Suprapubic skin (tissue), 4 donors: ENCODE data around the gene COL28A1. TPM values are rescaled to one million over a fixed set of nuclear protein-coding genes. Genes with fewer than 3 reads are reported as not detected.
"Not testable (repeated sequence)": the region's sequence is repeated elsewhere in the genome, so short reads cannot be mapped to it uniquely, and the experiment has no call there.

Experiments used
- DNase-seq, 2 donors: peaks; one replicate each; pipeline ENCODE4 v3.0.0-alpha.2; 2019; ENCODE audit warnings: low spot score in 2 of 2
- H3K27ac ChIP-seq: fragments of 200-600 bp; sonication (generic); one replicate; pipeline ENCODE4 v1.5.1; 2019
- H3K27me3 ChIP-seq: fragments of 200-600 bp; sonication (generic); one replicate; pipeline ENCODE4 v1.5.1; 2019
- H3K36me3 ChIP-seq: fragments of 200-600 bp; sonication (generic); one replicate; pipeline ENCODE4 v1.5.1; 2019
- H3K4me1 ChIP-seq: fragments of 200-600 bp; sonication (generic); one replicate; pipeline ENCODE4 v1.5.1; 2019
- H3K4me3 ChIP-seq: fragments of 200-600 bp; sonication (generic); one replicate; pipeline ENCODE4 v1.5.1; 2019; ENCODE audit warnings: mild to moderate bottlenecking
- H3K9me3 ChIP-seq: fragments of 200-600 bp; sonication (generic); one replicate; pipeline ENCODE4 v1.5.1; 2019
- CTCF ChIP-seq, 2 donors: fragments of 200-600 bp in 1 of 2; fragments of 450-650 bp in 1 of 2; sonication (generic) in 1 of 2; IDR thresholded peaks; one replicate each; pipeline ENCODE4 v1.5.1; 2016 to 2019; ENCODE audit warnings: antibody characterized with exemption in 2 of 2, mild to moderate bottlenecking in 1 of 2, moderate library complexity in 1 of 2
- EP300 ChIP-seq: sonication (generic); formaldehyde crosslinking; IDR thresholded peaks from one replicate; pipeline ENCODE4 v1.6.1; 2017; ENCODE audit warnings: antibody characterized with exemption
- POLR2A ChIP-seq, 2 donors: fragments of 450-650 bp; IDR thresholded peaks; one replicate each; pipeline ENCODE4 v1.6.1; 2017; ENCODE audit warnings: antibody characterized with exemption in 2 of 2, mild to moderate bottlenecking in 2 of 2, moderate library complexity in 2 of 2
- POLR2AphosphoS5 ChIP-seq, 3 donors: sonication (generic); formaldehyde crosslinking; IDR thresholded peaks; one replicate each; pipeline ENCODE4 v1.6.1; 2017; ENCODE audit warnings: antibody characterized with exemption in 3 of 3
- WGBS: methylation state at CpG from one replicate; pipeline ENCODE4 v1.1.5; 2018; 5-methylcytosine and 5-hydroxymethylcytosine counted together
- total RNA-seq, 4 donors: library from RNA; depleted of rRNA; stranded (reverse); fragments of >200 nt; gene quantifications; one replicate each; pipeline ENCODE4 v1.1.0, GENCODE V29; 2016

COL28A1 gene
- total RNA-seq, 4 donors from 2014 or later = 0.85 to 2.9 (median 2.0) TPM

DNA sequence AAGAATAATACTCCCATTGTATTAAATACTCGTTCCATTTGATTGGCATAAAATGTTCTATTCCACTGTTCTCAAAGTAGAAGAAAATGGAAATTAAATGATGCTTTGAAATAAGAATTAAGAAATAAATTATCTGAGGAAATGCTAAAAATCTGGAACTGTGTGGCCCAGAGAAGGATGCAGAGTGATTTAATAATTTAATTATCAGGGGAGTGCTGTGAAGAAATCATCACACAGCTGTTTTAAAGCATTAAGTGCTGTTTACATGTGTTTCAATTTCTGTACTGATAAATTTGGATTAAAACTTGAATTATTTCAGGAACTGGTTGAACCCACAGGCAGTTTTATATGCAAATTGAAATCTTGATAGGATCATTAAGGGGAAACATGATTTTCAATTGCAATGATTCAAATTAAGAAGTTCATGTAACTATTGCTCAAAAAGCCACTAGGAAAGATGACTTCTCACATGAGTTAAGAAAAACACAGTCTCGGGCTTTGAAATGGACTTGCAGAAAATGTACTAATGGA lies 56.3 kb downstream of the COL28A1 start:
- H3K27me3 ChIP-seq = no peaks in the 10 kb centered on the region
- H3K4me1 ChIP-seq = no peaks in the 10 kb centered on the region
- no peak for TF ChIP-seq POLR2AphosphoS5 (IDR thresholded peaks at IDR 0.05)
- TF ChIP-seq EP300 = no peak
- TF ChIP-seq CTCF (IDR thresholded peaks at IDR 0.05) = no peak
- no peak for TF ChIP-seq POLR2A (IDR thresholded peaks at IDR 0.05)
- WGBS = 73% methylated on average over 2 of the region's 2 CpGs
- peaks cover 5% of the 10 kb centered on the region for H3K9me3 ChIP-seq
- H3K27ac ChIP-seq = no peak overlapping the region
- no peak overlapping the region for H3K4me3 ChIP-seq
- no peak for DNase-seq
- no peaks in the 10 kb centered on the region for H3K36me3 ChIP-seq

GRCh38 chr7:7478569-7478968 lies 57.1 kb downstream of the COL28A1 start:
- Histone ChIP-seq H3K4me1 (no peaks in the 10 kb centered on the region), H3K27me3 (no peaks in the 10 kb centered on the region), H3K9me3 (no peaks in the 10 kb centered on the region), H3K4me3 (no peak overlapping the region), H3K27ac (no peak overlapping the region), H3K36me3 (no peaks in the 10 kb centered on the region)
- TF ChIP-seq CTCF (IDR thresholded peaks at IDR 0.05) (no peak), POLR2AphosphoS5 (IDR thresholded peaks at IDR 0.05) (no peak), POLR2A (IDR thresholded peaks at IDR 0.05) (no peak), EP300 (no peak)
- 94% methylated on average over 15 of the region's 23 CpGs for WGBS
- DNase-seq = no peak

DNA sequence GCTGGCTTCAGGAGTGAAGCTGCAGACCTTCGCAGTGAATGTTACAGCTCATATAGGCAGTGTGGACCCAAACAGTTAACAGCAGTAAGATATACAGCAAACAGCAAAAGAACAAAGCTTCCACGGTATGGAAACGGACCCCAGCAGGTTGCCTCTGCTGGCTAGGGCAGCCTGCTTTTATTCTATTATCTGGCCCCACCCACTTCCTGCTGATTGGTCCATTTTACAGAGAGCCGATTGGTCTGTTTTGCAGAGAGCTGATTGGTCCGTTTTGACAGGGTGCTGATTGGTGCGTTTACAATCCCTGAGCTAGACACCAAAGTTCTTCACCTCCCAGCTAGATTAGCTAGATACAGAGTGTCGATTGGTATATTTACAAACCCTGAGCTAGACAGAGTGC lies 58.0 kb downstream of the COL28A1 start:
- not testable (repeated sequence) for H3K4me3 ChIP-seq, H3K9me3 ChIP-seq, H3K27me3 ChIP-seq, DNase-seq, H3K27ac ChIP-seq, H3K36me3 ChIP-seq, H3K4me1 ChIP-seq
- 92% methylated on average over 7 of the region's 7 CpGs for WGBS

DNA sequence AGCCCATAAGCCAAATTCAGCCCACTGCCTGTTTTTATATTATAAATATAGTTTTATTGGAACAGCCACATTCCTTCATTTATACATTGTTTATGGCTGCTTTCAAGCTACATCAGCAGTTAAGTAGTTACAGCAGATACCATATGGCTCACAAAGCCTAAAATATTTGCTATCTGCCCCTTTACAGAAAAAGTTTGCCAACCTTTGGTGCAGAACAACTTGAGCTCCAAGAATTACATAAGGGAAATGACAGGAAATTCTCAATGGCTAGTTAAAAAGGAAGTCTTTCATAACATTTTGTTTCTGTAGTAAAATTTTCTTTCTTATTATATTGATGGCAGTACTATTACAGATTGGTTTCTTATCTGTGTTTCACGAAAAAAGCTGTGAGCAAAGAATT lies 59.3 kb downstream of the COL28A1 start:
- Histone ChIP-seq H3K9me3 (peaks cover 8% of the 10 kb centered on the region), H3K27me3 (no peaks in the 10 kb centered on the region), H3K4me1 (no peaks in the 10 kb centered on the region), H3K36me3 (no peaks in the 10 kb centered on the region), H3K4me3 (no peak overlapping the region), H3K27ac (no peak overlapping the region)
- TF ChIP-seq POLR2AphosphoS5 (IDR thresholded peaks at IDR 0.05) (no peak), EP300 (no peak), POLR2A (IDR thresholded peaks at IDR 0.05) (no peak), CTCF (IDR thresholded peaks at IDR 0.05) (no peak)
- DNase-seq = no peak
- WGBS = 69% methylated on average over 1 of the region's 1 CpG

- Histone ChIP-seq H3K36me3 (no peaks in the 10 kb centered on the region), H3K27ac (no peak overlapping the region), H3K4me1 (no peaks in the 10 kb centered on the region), H3K27me3 (no peaks in the 10 kb centered on the region), H3K4me3 (no peak overlapping the region), H3K9me3 (peaks cover 8% of the 10 kb centered on the region)
- no peak for TF ChIP-seq CTCF (IDR thresholded peaks at IDR 0.05)
- no peak for TF ChIP-seq POLR2AphosphoS5 (IDR thresholded peaks at IDR 0.05)
- 92% methylated on average over 2 of the region's 2 CpGs for WGBS
- no peak for DNase-seq
Measured at GRCh38 chr7:7475601-7476000, 60.1 kb downstream of the COL28A1 start.

GRCh38 chr7:7474436-7474835 lies 61.2 kb downstream of the COL28A1 start:
- Histone ChIP-seq H3K36me3 (no peaks in the 10 kb centered on the region), H3K9me3 (peaks cover 8% of the 10 kb centered on the region), H3K27ac (no peak overlapping the region), H3K27me3 (no peaks in the 10 kb centered on the region), H3K4me3 (no peak overlapping the region), H3K4me1 (no peaks in the 10 kb centered on the region)
- no peak for DNase-seq
- TF ChIP-seq CTCF (IDR thresholded peaks at IDR 0.05) (no peak), EP300 (no peak), POLR2A (IDR thresholded peaks at IDR 0.05) (no peak)

- not testable (repeated sequence) for DNase-seq, H3K27ac ChIP-seq, H3K4me3 ChIP-seq, H3K9me3 ChIP-seq, H3K4me1 ChIP-seq, H3K27me3 ChIP-seq, H3K36me3 ChIP-seq
- 96% methylated on average over 23 of the region's 39 CpGs for WGBS
Measured at GRCh38 chr7:7464991-7465765, 70.5 kb downstream of the COL28A1 start.
